ENCODE data around the gene TMEM11. TPM values are rescaled to one million over a fixed set of nuclear protein-coding genes. Genes with fewer than 3 reads are reported as not detected.

Gene TMEM11
- total RNA-seq, 1 experiment from 2014 or later, result 39.1 TPM

- no peaks in the 10 kb centered on the region for H3K9me3 ChIP-seq
- intact Hi-C loops (cut with micrococcal nuclease; ENCODE audit: unreplicated experiment), result loop anchor here (1.0 to 2.0 kb wide), 3 partner anchors 40 to 87 kb away; partner anchors contain the start of genes DHRS7B and NATD1
- no peaks in the 10 kb centered on the region for H3K9me3 Mint-ChIP-seq (ENCODE audit: unreplicated experiment)
- peaks cover 29% of the 10 kb centered on the region for H3K4me1 Mint-ChIP-seq (ENCODE audit: low read depth, unreplicated experiment)
- ChIA-PET POLR2A (interaction anchor here (0.7 to 1.9 kb wide), 4 partner anchors 19 to 170 kb away, joined by 3 to 9 read pairs (median 4); partner anchors contain the start of gene USP22), CTCF (interaction anchor here (1.3 to 1.5 kb wide), 2 partner anchors 18 to 94 kb away, joined by 6 to 7 read pairs; no protein-coding TSS in a partner anchor)
- peak overlapping the region; percentile 96 for H3K4me3 Mint-ChIP-seq (ENCODE audit: unreplicated experiment)
- peak; percentile 65 to 70 for DNase-seq
- no peaks in the 10 kb centered on the region for H3K27me3 ChIP-seq (replicated peaks; ENCODE audit: control insufficient read depth, insufficient read depth, low read length)
- H3K36me3 Mint-ChIP-seq (ENCODE audit: insufficient read depth, unreplicated experiment), result peaks cover 29% of the 10 kb centered on the region
- no TSS peak for BruUV-seq (replicated peaks)
- peaks cover 1% of the 10 kb centered on the region for H3K36me3 ChIP-seq (ENCODE audit: control insufficient read depth, insufficient read depth, low read length)
- peaks cover 21% of the 10 kb centered on the region; the same call in 1 of the 2 replicates for H3K4me1 ChIP-seq
- H3K4me3 ChIP-seq (ENCODE audit: low read depth, low read length), result peak overlapping the region; percentile 89
- no peaks in the 10 kb centered on the region for H3K27me3 Mint-ChIP-seq (ENCODE audit: insufficient read depth, unreplicated experiment)
- TF ChIP-seq CTCF (IDR thresholded peaks at IDR 0.05; ENCODE audit: insufficient read depth in 1 of 2, low read depth in 1 of 2, low read length in 1 of 2, severe bottlenecking in 1 of 2, unreplicated experiment in 1 of 2), result no peak
- peak overlapping the region; percentile 98 for H3K27ac Mint-ChIP-seq (ENCODE audit: unreplicated experiment)
These were observed 335 bp downstream of the TMEM11 start for GRCh38 chr17:21213638-21214014.

GRCh38 chr17:21212826-21213637, 929 bp downstream of the TMEM11 start:
- ChIA-PET POLR2A (interaction anchor here (0.7 to 1.9 kb wide), 4 partner anchors 18 to 170 kb away, joined by 3 to 9 read pairs (median 4); partner anchors contain the start of gene USP22), CTCF (interaction anchor here (0.9 to 1.5 kb wide), 4 partner anchors 18 to 113 kb away, joined by 3 to 8 read pairs (median 6); no protein-coding TSS in a partner anchor)
- Mint-ChIP-seq H3K4me1 (ENCODE audit: low read depth, unreplicated experiment) (peaks cover 29% of the 10 kb centered on the region), H3K27me3 (ENCODE audit: insufficient read depth, unreplicated experiment) (no peaks in the 10 kb centered on the region), H3K36me3 (ENCODE audit: insufficient read depth, unreplicated experiment) (peaks cover 32% of the 10 kb centered on the region), H3K9me3 (ENCODE audit: unreplicated experiment) (no peaks in the 10 kb centered on the region), H3K27ac (ENCODE audit: unreplicated experiment) (peak overlapping the region; percentile 98), H3K4me3 (ENCODE audit: unreplicated experiment) (peak overlapping the region; percentile 96)
- no peak for DNase-seq
- no peak for TF ChIP-seq CTCF (IDR thresholded peaks at IDR 0.05; ENCODE audit: insufficient read depth in 1 of 2, low read depth in 1 of 2, low read length in 1 of 2, severe bottlenecking in 1 of 2, unreplicated experiment in 1 of 2)
- H3K9me3 ChIP-seq, result no peaks in the 10 kb centered on the region
- no peaks in the 10 kb centered on the region for H3K27me3 ChIP-seq (replicated peaks; ENCODE audit: control insufficient read depth, insufficient read depth, low read length)
- intact Hi-C loops (cut with micrococcal nuclease; ENCODE audit: unreplicated experiment), result no loop called here
- H3K4me1 ChIP-seq, result peaks cover 21% of the 10 kb centered on the region; the same call in 1 of the 2 replicates
- H3K4me3 ChIP-seq (ENCODE audit: low read depth, low read length), result peak overlapping the region; percentile 89
- peaks cover 1% of the 10 kb centered on the region for H3K36me3 ChIP-seq (ENCODE audit: control insufficient read depth, insufficient read depth, low read length)
- TSS peak; percentile 43 for BruUV-seq (replicated peaks)

- BruUV-seq (replicated peaks), result no TSS peak
- Mint-ChIP-seq H3K27ac (ENCODE audit: unreplicated experiment) (no peak overlapping the region), H3K27me3 (ENCODE audit: insufficient read depth, unreplicated experiment) (no peaks in the 10 kb centered on the region), H3K4me1 (ENCODE audit: low read depth, unreplicated experiment) (peaks cover 20% of the 10 kb centered on the region), H3K36me3 (ENCODE audit: insufficient read depth, unreplicated experiment) (peaks cover 38% of the 10 kb centered on the region), H3K9me3 (ENCODE audit: unreplicated experiment) (no peaks in the 10 kb centered on the region), H3K4me3 (ENCODE audit: unreplicated experiment) (peak overlapping the region; percentile 96)
- no peaks in the 10 kb centered on the region for H3K27me3 ChIP-seq (replicated peaks; ENCODE audit: control insufficient read depth, insufficient read depth, low read length)
- POLR2A ChIA-PET, result interaction anchor here (0.7 kb wide), 1 partner anchor 168 kb away, joined by 3 read pairs; no protein-coding TSS in a partner anchor
- CTCF ChIA-PET, result interaction anchor here (1.1 kb wide), 1 partner anchor 28 kb away, joined by 3 read pairs; no protein-coding TSS in a partner anchor
- no peak for DNase-seq
- intact Hi-C loops (cut with micrococcal nuclease; ENCODE audit: unreplicated experiment), result no loop called here
- H3K36me3 ChIP-seq (ENCODE audit: control insufficient read depth, insufficient read depth, low read length), result peaks cover 1% of the 10 kb centered on the region
- TF ChIP-seq CTCF (IDR thresholded peaks at IDR 0.05; ENCODE audit: insufficient read depth in 1 of 2, low read depth in 1 of 2, low read length in 1 of 2, severe bottlenecking in 1 of 2, unreplicated experiment in 1 of 2), result no peak
- no peaks in the 10 kb centered on the region for H3K9me3 ChIP-seq
- H3K4me3 ChIP-seq (ENCODE audit: low read depth, low read length), result no peak overlapping the region
- H3K4me1 ChIP-seq, result peaks cover 16% of the 10 kb centered on the region; the same call in 1 of the 2 replicates
These were observed 2.0 kb downstream of the TMEM11 start for GRCh38 chr17:21211825-21212479.
